WI38 (cell line): Measurements from ENCODE around the gene SELENOF.
"Not testable (repeated sequence)": the region's sequence is repeated elsewhere in the genome, so short reads cannot be mapped to it uniquely, and the experiment has no call there.

Experiments used
- H3K4me3 ChIP-seq: 2 replicates; pipeline ENCODE4 v1.5.1; 2011; ENCODE audit warnings: low read depth, mild to moderate bottlenecking, control low read depth, low read length
- CTCF ChIP-seq: IDR thresholded peaks from 2 replicates; pipeline ENCODE4 v1.5.1; 2012; ENCODE audit warnings: low read depth, mild to moderate bottlenecking, control low read depth, low read length

Gene SELENOF

GRCh38 chr1:86828024-86828423 is 85.9 kb downstream of the SELENOF start:
- TF ChIP-seq CTCF: no peak
- H3K4me3 ChIP-seq: no peak overlapping the region

GRCh38 chr1:86826856-86827255 is 87.1 kb downstream of the SELENOF start:
- no peak overlapping the region for H3K4me3 ChIP-seq
- TF ChIP-seq CTCF: no peak

GRCh38 chr1:86825319-86825718 is 88.6 kb downstream of the SELENOF start:
- no peak for TF ChIP-seq CTCF
- H3K4me3 ChIP-seq: no peak overlapping the region

GRCh38 chr1:86823821-86824500 is 90.0 kb downstream of the SELENOF start:
- no peak for TF ChIP-seq CTCF
- no peak overlapping the region for H3K4me3 ChIP-seq

- H3K4me3 ChIP-seq: no peak overlapping the region
- TF ChIP-seq CTCF: no peak
Measured at GRCh38 chr1:86823386-86823785, 90.5 kb downstream of the SELENOF start.

- TF ChIP-seq CTCF: no peak
- no peak overlapping the region for H3K4me3 ChIP-seq
Measured at GRCh38 chr1:86822459-86822858, 91.5 kb downstream of the SELENOF start.

GRCh38 chr1:86821956-86822355 is 92.0 kb downstream of the SELENOF start:
- H3K4me3 ChIP-seq: no peak overlapping the region
- TF ChIP-seq CTCF: no peak

- H3K4me3 ChIP-seq: not testable (repeated sequence)
Measured at GRCh38 chr1:86819970-86820369, 94.0 kb downstream of the SELENOF start.

GRCh38 chr1:86817246-86817826 is 96.6 kb downstream of the SELENOF start:
- not testable (repeated sequence) for H3K4me3 ChIP-seq

- H3K4me3 ChIP-seq: not testable (repeated sequence)
Measured at GRCh38 chr1:86814118-86814517, 99.8 kb downstream of the SELENOF start.
